ENCODE measurements around the gene CCDC68.

The CCDC68 gene

DNA sequence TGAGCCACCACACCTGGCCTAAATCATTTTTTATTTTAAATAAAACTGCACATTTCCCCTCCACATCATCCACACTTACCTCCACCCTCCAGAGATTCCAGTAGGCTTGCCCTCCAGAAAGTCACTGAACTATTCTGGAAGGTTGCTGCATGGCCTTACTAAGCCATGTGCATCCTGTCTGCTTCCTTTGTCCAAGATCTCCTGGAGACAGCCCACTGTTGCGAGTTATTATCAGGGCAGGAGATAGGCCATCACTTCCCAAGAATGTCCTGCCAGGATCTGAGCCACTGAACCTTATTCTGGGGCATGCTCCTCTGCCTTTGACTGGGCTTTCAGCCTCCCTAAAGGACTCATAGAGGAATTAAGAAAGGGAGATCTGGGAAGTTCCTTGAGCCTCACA lies 26.8 kb downstream of the CCDC68 start:
- TF ChIP-seq POLR2AphosphoS5 (IDR thresholded peaks at IDR 0.05; ENCODE audit: low read depth, low read length) (no peak), SIN3A (IDR thresholded peaks at IDR 0.05; ENCODE audit: borderline replicate concordance, insufficient read depth, low read length) (no peak), TAF1 (IDR thresholded peaks at IDR 0.05; ENCODE audit: borderline replicate concordance, insufficient read depth, low read length) (no peak), FOXP2 (optimal IDR thresholded peaks at IDR 0.05; ENCODE audit: borderline replicate concordance, extremely low read depth, extremely low read length, insufficient read depth) (no peak)

DNA sequence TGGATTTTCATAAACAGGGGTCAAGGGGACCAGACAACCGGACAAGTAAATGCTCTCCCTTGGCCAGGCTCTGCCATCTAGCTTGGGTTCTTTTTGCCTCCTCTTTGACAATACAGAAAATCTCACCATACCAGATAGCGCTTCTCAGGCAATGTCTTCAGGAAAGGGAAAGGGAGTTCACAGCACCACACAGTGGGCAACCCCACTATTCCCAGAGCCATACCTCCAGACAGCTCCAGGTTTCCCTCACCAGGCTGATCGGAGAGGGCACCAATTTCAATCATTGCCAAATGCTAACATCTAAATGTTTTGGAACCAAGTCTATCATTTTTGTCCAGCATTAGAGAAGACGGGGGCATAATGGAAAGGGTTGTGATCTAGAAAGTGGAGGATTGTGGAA lies 28.1 kb downstream of the CCDC68 start:
- no peak for TF ChIP-seq FOXP2 (optimal IDR thresholded peaks at IDR 0.05; ENCODE audit: borderline replicate concordance, extremely low read depth, extremely low read length, insufficient read depth)
- no peak for TF ChIP-seq SIN3A (IDR thresholded peaks at IDR 0.05; ENCODE audit: borderline replicate concordance, insufficient read depth, low read length)
- no peak for TF ChIP-seq POLR2AphosphoS5 (IDR thresholded peaks at IDR 0.05; ENCODE audit: low read depth, low read length)
- TF ChIP-seq, protein P1, sequence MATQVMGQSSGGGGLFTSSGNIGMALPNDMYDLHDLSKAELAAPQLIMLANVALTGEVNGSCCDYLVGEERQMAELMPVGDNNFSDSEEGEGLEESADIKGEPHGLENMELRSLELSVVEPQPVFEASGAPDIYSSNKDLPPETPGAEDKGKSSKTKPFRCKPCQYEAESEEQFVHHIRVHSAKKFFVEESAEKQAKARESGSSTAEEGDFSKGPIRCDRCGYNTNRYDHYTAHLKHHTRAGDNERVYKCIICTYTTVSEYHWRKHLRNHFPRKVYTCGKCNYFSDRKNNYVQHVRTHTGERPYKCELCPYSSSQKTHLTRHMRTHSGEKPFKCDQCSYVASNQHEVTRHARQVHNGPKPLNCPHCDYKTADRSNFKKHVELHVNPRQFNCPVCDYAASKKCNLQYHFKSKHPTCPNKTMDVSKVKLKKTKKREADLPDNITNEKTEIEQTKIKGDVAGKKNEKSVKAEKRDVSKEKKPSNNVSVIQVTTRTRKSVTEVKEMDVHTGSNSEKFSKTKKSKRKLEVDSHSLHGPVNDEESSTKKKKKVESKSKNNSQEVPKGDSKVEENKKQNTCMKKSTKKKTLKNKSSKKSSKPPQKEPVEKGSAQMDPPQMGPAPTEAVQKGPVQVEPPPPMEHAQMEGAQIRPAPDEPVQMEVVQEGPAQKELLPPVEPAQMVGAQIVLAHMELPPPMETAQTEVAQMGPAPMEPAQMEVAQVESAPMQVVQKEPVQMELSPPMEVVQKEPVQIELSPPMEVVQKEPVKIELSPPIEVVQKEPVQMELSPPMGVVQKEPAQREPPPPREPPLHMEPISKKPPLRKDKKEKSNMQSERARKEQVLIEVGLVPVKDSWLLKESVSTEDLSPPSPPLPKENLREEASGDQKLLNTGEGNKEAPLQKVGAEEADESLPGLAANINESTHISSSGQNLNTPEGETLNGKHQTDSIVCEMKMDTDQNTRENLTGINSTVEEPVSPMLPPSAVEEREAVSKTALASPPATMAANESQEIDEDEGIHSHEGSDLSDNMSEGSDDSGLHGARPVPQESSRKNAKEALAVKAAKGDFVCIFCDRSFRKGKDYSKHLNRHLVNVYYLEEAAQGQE (IDR thresholded peaks at IDR 0.05; ENCODE audit: insufficient read depth in 1 of 2, low read depth in 2 of 2, low read length in 2 of 2), result no peak
- no peak for TF ChIP-seq TAF1 (IDR thresholded peaks at IDR 0.05; ENCODE audit: borderline replicate concordance, insufficient read depth, low read length)

DNA sequence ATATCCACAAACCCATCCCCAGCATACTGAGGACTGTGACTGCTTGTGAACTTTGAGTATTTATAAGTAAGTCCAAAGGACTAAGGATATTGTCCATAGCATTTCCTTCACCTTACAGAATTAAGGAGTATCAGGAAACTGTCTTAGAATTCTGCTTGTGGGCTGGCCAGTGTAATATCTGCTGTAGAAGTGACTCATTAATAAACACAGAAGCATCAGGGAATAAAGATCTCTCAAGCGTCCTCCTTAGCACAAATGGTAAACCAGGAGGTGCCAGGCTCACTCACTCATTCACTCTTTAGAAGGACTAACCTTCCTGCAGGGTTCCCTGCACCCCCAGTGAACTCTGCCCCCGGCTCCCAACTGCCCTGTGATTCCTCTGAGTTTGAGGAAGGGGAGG lies 31.0 kb downstream of the CCDC68 start:
- TF ChIP-seq, protein P1 (IDR thresholded peaks at IDR 0.05; ENCODE audit: insufficient read depth in 1 of 2, low read depth in 2 of 2, low read length in 2 of 2), result no peak
- no peak for TF ChIP-seq SIN3A (IDR thresholded peaks at IDR 0.05; ENCODE audit: borderline replicate concordance, insufficient read depth, low read length)

DNA sequence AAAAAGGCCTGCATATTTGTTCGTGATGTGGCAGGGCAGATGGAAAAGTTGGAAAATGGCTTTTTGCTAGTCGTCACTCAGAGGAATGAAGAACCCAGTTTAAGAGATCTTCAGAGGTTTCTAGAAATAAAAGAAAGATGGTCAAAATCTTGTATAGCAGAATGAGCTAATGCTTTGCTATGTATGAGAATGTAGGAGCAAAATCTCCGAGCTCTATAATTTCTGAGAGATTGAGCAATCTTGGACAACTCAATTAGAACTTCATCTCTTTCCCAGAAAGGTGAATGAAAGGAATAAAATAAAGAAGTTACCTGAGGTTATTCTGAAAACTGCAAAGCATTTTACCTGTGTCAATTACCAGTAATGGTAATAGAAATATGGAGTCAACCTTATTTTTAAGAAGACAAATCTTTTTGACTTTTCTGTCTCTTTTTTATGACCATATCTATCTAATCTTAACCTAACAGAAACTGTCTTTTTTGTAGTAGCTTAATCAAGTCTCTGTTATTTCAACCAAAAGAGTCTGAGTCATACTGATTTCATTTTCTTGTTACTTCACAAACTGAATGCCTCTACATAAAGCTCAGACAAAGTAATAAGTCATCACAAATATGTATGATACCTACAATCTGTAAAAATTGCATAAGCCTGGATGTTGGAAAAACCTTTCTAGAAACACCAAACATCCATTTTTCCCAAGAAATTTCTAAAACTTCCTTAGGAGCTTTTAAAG lies 32.5 kb downstream of the CCDC68 start:
- TF ChIP-seq, protein P1 (IDR thresholded peaks at IDR 0.05; ENCODE audit: insufficient read depth in 1 of 2, low read depth in 2 of 2, low read length in 2 of 2), result no peak
- TF ChIP-seq FOXP2 (optimal IDR thresholded peaks at IDR 0.05; ENCODE audit: borderline replicate concordance, extremely low read depth, extremely low read length, insufficient read depth) (no peak), TAF1 (IDR thresholded peaks at IDR 0.05; ENCODE audit: borderline replicate concordance, insufficient read depth, low read length) (no peak), POLR2AphosphoS5 (IDR thresholded peaks at IDR 0.05; ENCODE audit: low read depth, low read length) (no peak), SIN3A (IDR thresholded peaks at IDR 0.05; ENCODE audit: borderline replicate concordance, insufficient read depth, low read length) (no peak)

DNA sequence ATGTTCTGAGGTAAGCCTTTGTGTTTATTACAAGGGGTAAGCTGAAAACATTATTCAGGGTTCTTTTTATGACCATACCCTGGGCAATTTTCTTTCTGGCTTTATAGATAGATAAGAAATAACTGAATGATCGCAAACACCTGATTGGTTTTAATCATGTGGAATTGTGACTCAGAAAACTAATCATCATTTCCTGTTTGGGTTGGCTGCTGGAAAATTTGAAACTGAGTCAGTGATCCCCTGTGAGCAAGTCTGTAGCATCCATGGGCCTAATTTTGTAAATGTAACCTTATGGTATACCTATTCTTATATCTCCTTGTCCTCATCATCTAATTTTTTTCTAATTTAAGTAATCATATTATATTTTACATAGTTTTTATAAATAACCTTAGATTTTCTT lies 34.3 kb downstream of the CCDC68 start:
- TF ChIP-seq, protein P1 (IDR thresholded peaks at IDR 0.05; ENCODE audit: insufficient read depth in 1 of 2, low read depth in 2 of 2, low read length in 2 of 2), result no peak
- TF ChIP-seq FOXP2 (optimal IDR thresholded peaks at IDR 0.05; ENCODE audit: borderline replicate concordance, extremely low read depth, extremely low read length, insufficient read depth) (no peak), POLR2AphosphoS5 (IDR thresholded peaks at IDR 0.05; ENCODE audit: low read depth, low read length) (no peak), TAF1 (IDR thresholded peaks at IDR 0.05; ENCODE audit: borderline replicate concordance, insufficient read depth, low read length) (no peak), SIN3A (IDR thresholded peaks at IDR 0.05; ENCODE audit: borderline replicate concordance, insufficient read depth, low read length) (no peak)

Data from PFSK-1 (cell line).